Measurements from ENCODE around the gene PLIN5.
"Not testable (repeated sequence)": the region's sequence is repeated elsewhere in the genome, so short reads cannot be mapped to it uniquely, and the experiment has no call there.

The PLIN5 gene

GRCh38 chr19:4542896-4543841 is 8.1 kb upstream of the PLIN5 start:
- DNase-seq = no peak

- DNase-seq = not testable (repeated sequence)
These were observed 6.8 kb upstream of the PLIN5 start for GRCh38 chr19:4541806-4542145.

GRCh38 chr19:4541114-4541805 is 6.2 kb upstream of the PLIN5 start:
- no peak for DNase-seq

- DNase-seq = no peak
These were observed 4.9 kb upstream of the PLIN5 start, which contains the start of gene LRG1 for GRCh38 chr19:4539693-4540581. Gene LRG1, minus strand, starts transcription at chr19:4540036. Its CDS starts 23 bp downstream, at chr19:4540013.

GRCh38 chr19:4539169-4539692 is 4.2 kb upstream of the PLIN5 start:
- no peak for DNase-seq

- DNase-seq = no peak
These were observed 3.6 kb upstream of the PLIN5 start for GRCh38 chr19:4538601-4538954.

GRCh38 chr19:4537953-4538600 is 3.1 kb upstream of the PLIN5 start:
- DNase-seq = no peak

GRCh38 chr19:4536798-4537197 is 1.8 kb upstream of the PLIN5 start:
- no peak for DNase-seq

- no peak for DNase-seq
These were observed 1.1 kb downstream of the PLIN5 start for GRCh38 chr19:4533835-4534424.

GRCh38 chr19:4533334-4533733 is 1.7 kb downstream of the PLIN5 start:
- no peak for DNase-seq

GRCh38 chr19:4531562-4532165 is 3.4 kb downstream of the PLIN5 start:
- DNase-seq = no peak

GRCh38 chr19:4529924-4530522 is 5.0 kb downstream of the PLIN5 start:
- no peak for DNase-seq

GRCh38 chr19:4528843-4529242 is 6.2 kb downstream of the PLIN5 start:
- no peak for DNase-seq

GRCh38 chr19:4527377-4527776 is 7.6 kb downstream of the PLIN5 start:
- not testable (repeated sequence) for DNase-seq

GRCh38 chr19:4525563-4526002 is 9.4 kb downstream of the PLIN5 start:
- DNase-seq = no peak

- peak; percentile 19 for DNase-seq
These were observed 10.0 kb downstream of the PLIN5 start for GRCh38 chr19:4524808-4525562.

- DNase-seq = no peak
These were observed 11.5 kb downstream of the PLIN5 start for GRCh38 chr19:4523306-4524110.

GRCh38 chr19:4522291-4523002 is 12.6 kb downstream of the PLIN5 start:
- DNase-seq = no peak

- no peak for DNase-seq
These were observed 13.2 kb downstream of the PLIN5 start for GRCh38 chr19:4521888-4522242.

All from NCI-H1436 (cell line).